B cell (primary cell): ENCODE results near the gene SIM1. TPM values are rescaled to one million over a fixed set of nuclear protein-coding genes. Genes with fewer than 3 reads are reported as not detected.

Experiments
- ATAC-seq: fragments of 200-7000 bp; cut with Tn5 transposase; one replicate; pipeline ENCODE4 v1.10.0; 2021; ENCODE audit warnings: low read depth, mild to moderate bottlenecking, moderate number of reproducible peaks, moderate library complexity
- CTCF ChIA-PET: fragments of 350-600 bp; sonication (Branson Sonifier 250); formaldehyde crosslinking; loops from one replicate; lab custom pipeline; 2021; ENCODE audit warnings: antibody characterized with exemption, inconsistent platforms; lab: Charles Lee
- POLR2A ChIA-PET: fragments of 350-600 bp; sonication (Branson Sonifier 250); formaldehyde crosslinking; loops from one replicate; lab custom pipeline; 2021; ENCODE audit warnings: antibody characterized with exemption; lab: Charles Lee
- DNase-seq: peaks from one replicate; pipeline ENCODE4 v3.0.0; 2013
- H2AFZ ChIP-seq: 2 replicates; pipeline ENCODE4 v1.6.1; 2012; ENCODE audit warnings: mild to moderate bottlenecking, low read depth, low read length; ENCODE audit not compliant: insufficient read depth, poor library complexity, severe bottlenecking
- H3K27ac ChIP-seq, 2 donors: 1 replicate in 1 of 2; 2 replicates in 1 of 2; pipeline ENCODE4 v1.5.1; 2012 to 2013; ENCODE audit warnings: low read length in 2 of 2, mild to moderate bottlenecking in 2 of 2, moderate library complexity in 1 of 2
- H3K27me3 ChIP-seq, 4 experiments: fragments of 200-600 bp in 1 of 4; sonication (generic) in 1 of 4; replicated peaks in 1 of 4; 1 replicate in 2 of 4; 2 replicates in 2 of 4; pipeline versions ENCODE4 v1.6.1 to v1.7.0; 2013 to 2016; ENCODE audit warnings: low read length in 3 of 4, mild to moderate bottlenecking in 2 of 4, mixed read lengths in 1 of 4, moderate library complexity in 1 of 4; ENCODE audit not compliant: insufficient read depth in 4 of 4, control insufficient read depth in 3 of 4; ENCODE audit errors: control extremely low read depth in 1 of 4
- H3K36me3 ChIP-seq, 2 experiments: replicated peaks in 1 of 2; 1 replicate in 1 of 2; 2 replicates in 1 of 2; pipeline versions ENCODE4 v1.6.1 to v1.7.1; 2013; ENCODE audit warnings: low read length in 1 of 2; ENCODE audit not compliant: insufficient read depth in 2 of 2, control insufficient read depth in 1 of 2; ENCODE audit errors: control extremely low read depth in 1 of 2, extremely low read depth in 1 of 2
- H3K4me1 ChIP-seq, 2 donors: fragments of 200-600 bp in 1 of 2; sonication (generic) in 1 of 2; 1 replicate in 1 of 2; 2 replicates in 1 of 2; pipeline versions ENCODE4 v1.5.1 to v1.6.1; 2013 to 2017; ENCODE audit warnings: low read length in 2 of 2; ENCODE audit not compliant: control insufficient read depth in 2 of 2, insufficient read depth in 2 of 2
- H3K4me2 ChIP-seq: replicated peaks from 2 replicates; pipeline ENCODE3; 2012; ENCODE audit warnings: mild to moderate bottlenecking, low read depth, low read length; ENCODE audit not compliant: poor library complexity, severe bottlenecking
- H3K4me3 ChIP-seq, 5 experiments: fragments of 200-600 bp in 1 of 5; sonication (generic) in 1 of 5; 1 replicate in 3 of 5; 2 replicates in 2 of 5; pipeline versions ENCODE4 v1.5.1 to v1.7.0; 2011 to 2016; ENCODE audit warnings: low read length in 4 of 5, mild to moderate bottlenecking in 4 of 5, low read depth in 2 of 5, control low read depth in 1 of 5, moderate library complexity in 1 of 5; ENCODE audit not compliant: insufficient read depth in 1 of 5; ENCODE audit errors: control extremely low read depth in 1 of 5, extremely low read depth in 1 of 5
- H3K79me2 ChIP-seq: fragments of 200-600 bp; sonication (generic); one replicate; pipeline ENCODE4 v1.6.0; 2016; ENCODE audit warnings: low read length; ENCODE audit not compliant: control insufficient read depth, insufficient read depth
- H3K9ac ChIP-seq: fragments of 200-600 bp; sonication (generic); 2 replicates; pipeline ENCODE4 v1.6.1; 2017; ENCODE audit warnings: mild to moderate bottlenecking, low read length, moderate library complexity
- H3K9me3 ChIP-seq, 3 donors: one replicate each; pipeline versions ENCODE4 v1.6.1 to v1.7.1; 2013; ENCODE audit warnings: low read length in 2 of 3; ENCODE audit not compliant: control insufficient read depth in 2 of 3, insufficient read depth in 1 of 3; ENCODE audit errors: control extremely low read depth in 1 of 3
- H4K20me1 ChIP-seq: 2 replicates; pipeline ENCODE4 v1.6.0; 2012; ENCODE audit warnings: mild to moderate bottlenecking, low read length; ENCODE audit not compliant: insufficient read depth, control insufficient read depth, poor library complexity, severe bottlenecking
- H3K27ac Mint-ChIP-seq: one replicate; pipeline ENCODE4 v1.8.0; 2021; ENCODE audit warnings: mixed read lengths
- H3K27me3 Mint-ChIP-seq: one replicate; pipeline ENCODE4 v1.8.0; 2021; ENCODE audit warnings: mixed read lengths
- H3K4me1 Mint-ChIP-seq: one replicate; pipeline ENCODE4 v1.8.0; 2021; ENCODE audit warnings: mixed read lengths
- H3K4me3 Mint-ChIP-seq: one replicate; pipeline ENCODE4 v1.8.0; 2021; ENCODE audit warnings: mixed read lengths
- H3K9me3 Mint-ChIP-seq: one replicate; pipeline ENCODE4 v1.8.0; 2022; ENCODE audit warnings: mixed read lengths; ENCODE audit not compliant: insufficient read depth
- CTCF ChIP-seq: fragments of 200-600 bp; IDR thresholded peaks from one replicate; pipeline ENCODE4 v1.8.0; 2022; ENCODE audit warnings: antibody characterized with exemption, mild to moderate bottlenecking
- EZH2 ChIP-seq: IDR thresholded peaks from 2 replicates; pipeline ENCODE4 v1.6.1; 2012; ENCODE audit warnings: borderline replicate concordance, low read depth, mild to moderate bottlenecking, moderate library complexity, low read length; ENCODE audit not compliant: insufficient read depth, poor library complexity, severe bottlenecking
- WGBS: methylation state at CpG from one replicate; pipeline ENCODE4 v1.1.5; 2013; ENCODE audit warnings: missing lambda C conversion rate; ENCODE audit not compliant: insufficient coverage; 5-methylcytosine and 5-hydroxymethylcytosine counted together
- intact Hi-C: fragments of 100-400 bp; cut with micrococcal nuclease; formaldehyde crosslinking; loops from one replicate; pipeline ENCODE4 v1.10.0; 2022
- polyA plus RNA-seq: library from polyadenylated mRNA; depleted of rRNA; stranded (reverse); fragments of >200 nt; gene quantifications from 2 replicates; pipeline ENCODE4 v1.2.3, GENCODE V29; 2012
- total RNA-seq, 2 donors: library from RNA; stranded (reverse); fragments of 120-200 nt in 1 of 2; gene quantifications; 1 replicate in 1 of 2; 2 replicates in 1 of 2; pipeline versions ENCODE4 v1.2.3 to v1.2.4, GENCODE V29; 2013 to 2022

Gene SIM1
- total and polyA plus RNA-seq, 2 donors (not counting 1 experiment from before 2014, with no cell fraction given) = not detected

GRCh38 chr6:100336876-100337275 lies 127.8 kb downstream of the SIM1 start:
- intact Hi-C loops = no loop called here
- Histone ChIP-seq H3K4me1 (no peaks in the 10 kb centered on the region), H3K27me3 (no peaks in the 10 kb centered on the region), H3K79me2 (no peaks in the 10 kb centered on the region), H2AFZ (no peak overlapping the region), H3K9me3 (no peaks in the 10 kb centered on the region), H4K20me1 (no peaks in the 10 kb centered on the region), H3K4me3 (no peak overlapping the region), H3K4me2 (no peak overlapping the region), H3K9ac (no peak overlapping the region), H3K36me3 (no peaks in the 10 kb centered on the region), H3K27ac (no peak overlapping the region)
- no peak for DNase-seq
- ChIA-PET CTCF (no interaction called here), POLR2A (no interaction called here)
- Mint-ChIP-seq H3K27ac (no peak overlapping the region), H3K27me3 (no peaks in the 10 kb centered on the region), H3K9me3 (no peaks in the 10 kb centered on the region), H3K4me3 (no peak overlapping the region), H3K4me1 (no peaks in the 10 kb centered on the region)
- WGBS = no CpG with 5 or more reads among the region's 2 CpGs
- TF ChIP-seq CTCF (no peak), EZH2 (no peak)
- no peak for ATAC-seq

- no peaks in the 10 kb centered on the region for H3K27me3 ChIP-seq
- Mint-ChIP-seq H3K4me3 (no peak overlapping the region), H3K4me1 (no peaks in the 10 kb centered on the region), H3K27ac (no peak overlapping the region), H3K27me3 (no peaks in the 10 kb centered on the region), H3K9me3 (peaks cover 2% of the 10 kb centered on the region)
- no peak overlapping the region for H3K27ac ChIP-seq
- H3K9me3 ChIP-seq = no peaks in the 10 kb centered on the region
- DNase-seq (no peak), ATAC-seq (no peak)
- CTCF ChIA-PET = no interaction called here
- no peak overlapping the region for H2AFZ ChIP-seq
- POLR2A ChIA-PET = no interaction called here
- H3K4me1 ChIP-seq = no peaks in the 10 kb centered on the region
- no peaks in the 10 kb centered on the region for H3K36me3 ChIP-seq
- no CpG with 5 or more reads among the region's 1 CpG for WGBS
- intact Hi-C loops = no loop called here
- H4K20me1 ChIP-seq = no peaks in the 10 kb centered on the region
- no peaks in the 10 kb centered on the region for H3K79me2 ChIP-seq
- H3K4me3 ChIP-seq = no peak overlapping the region
- H3K4me2 ChIP-seq = no peak overlapping the region
- TF ChIP-seq EZH2 (no peak), CTCF (no peak)
- no peak overlapping the region for H3K9ac ChIP-seq
Measured at GRCh38 chr6:100335991-100336390, 128.7 kb downstream of the SIM1 start.
